ENCODE measurements around the gene IL22RA2. TPM values are rescaled to one million over a fixed set of nuclear protein-coding genes. Genes with fewer than 3 reads are reported as not detected.

Gene IL22RA2
- total RNA-seq, 1 experiment from 2014 or later, result not detected

- ATAC-seq (no peak), DNase-seq (ENCODE audit: low spot score) (no peak)
- CTCF ChIA-PET, result no interaction called here
- H3K4me1 Mint-ChIP-seq, result 0 out of 2 replicates have a peak, but pooled peaks cover 4% of the 10 kb centered on the region
- H3K36me3 Mint-ChIP-seq, result peaks cover 84% of the 10 kb centered on the region
- no peak overlapping the region for H3K27ac Mint-ChIP-seq
- H3K27me3 Mint-ChIP-seq (ENCODE audit: low read depth), result peaks cover 6% of the 10 kb centered on the region; the same call in 1 of the 2 replicates
- H3K4me3 Mint-ChIP-seq, result no peak overlapping the region
- H3K9me3 Mint-ChIP-seq, result peaks cover 48% of the 10 kb centered on the region
- TF ChIP-seq USF1 (CRISPR knock-in tag; IDR thresholded peaks at IDR 0.05) (no peak), ZNF232 (CRISPR knock-in tag; IDR thresholded peaks at IDR 0.05) (no peak), SMAD3 (CRISPR knock-in tag; IDR thresholded peaks at IDR 0.05; ENCODE audit: borderline replicate concordance) (no peak), ZNF317 (CRISPR knock-in tag; IDR thresholded peaks at IDR 0.05; ENCODE audit: borderline replicate concordance, low read depth) (no peak), TEAD4 (CRISPR knock-in tag; IDR thresholded peaks at IDR 0.05) (no peak), ZMAT4 (CRISPR knock-in tag; IDR thresholded peaks at IDR 0.05) (no peak), NFE2L1 (CRISPR knock-in tag; IDR thresholded peaks at IDR 0.05) (no peak), GTF2I (CRISPR knock-in tag; conservative IDR thresholded peaks at IDR 0.05) (no peak), CREB1 (CRISPR knock-in tag; IDR thresholded peaks at IDR 0.05) (no peak), IRF1 (CRISPR knock-in tag; IDR thresholded peaks at IDR 0.05) (no peak), AR (CRISPR knock-in tag; IDR thresholded peaks at IDR 0.05) (no peak), OVOL2 (CRISPR knock-in tag; IDR thresholded peaks at IDR 0.05; ENCODE audit: borderline replicate concordance) (no peak), ZNF263 (CRISPR knock-in tag; IDR thresholded peaks at IDR 0.05; ENCODE audit: low read depth) (no peak), PRRX2 (CRISPR knock-in tag; IDR thresholded peaks at IDR 0.05) (no peak), ATF3 (CRISPR knock-in tag; conservative IDR thresholded peaks at IDR 0.05) (no peak), MAX (CRISPR knock-in tag; IDR thresholded peaks at IDR 0.05) (no peak), ERG (CRISPR knock-in tag; IDR thresholded peaks at IDR 0.05) (no peak)
- POLR2A ChIA-PET, result no interaction called here
Observed at GRCh38 chr6:137206577-137206976, 33.1 kb upstream of the IL22RA2 start.

- H3K9me3 Mint-ChIP-seq, result peaks cover 23% of the 10 kb centered on the region
- ChIA-PET CTCF (no interaction called here), POLR2A (no interaction called here)
- no peak overlapping the region for H3K4me3 Mint-ChIP-seq
- ATAC-seq, result no peak
- H3K27me3 Mint-ChIP-seq (ENCODE audit: low read depth), result peaks cover 2% of the 10 kb centered on the region; the same call in 1 of the 2 replicates
- 0 out of 2 replicates have a peak, but pooled peaks cover 4% of the 10 kb centered on the region for H3K4me1 Mint-ChIP-seq
- peaks cover 65% of the 10 kb centered on the region for H3K36me3 Mint-ChIP-seq
- DNase-seq (ENCODE audit: low spot score), result no peak
- H3K27ac Mint-ChIP-seq, result no peak overlapping the region
- TF ChIP-seq PREB (CRISPR knock-in tag; IDR thresholded peaks at IDR 0.05; ENCODE audit: borderline replicate concordance) (no peak), ZBTB43 (CRISPR knock-in tag; IDR thresholded peaks at IDR 0.05) (no peak), ZNF671 (CRISPR knock-in tag; IDR thresholded peaks at IDR 0.05) (no peak), NR3C1 (CRISPR knock-in tag; conservative IDR thresholded peaks at IDR 0.05; ENCODE audit: low read depth) (no peak), ELF4 (CRISPR knock-in tag; IDR thresholded peaks at IDR 0.05; ENCODE audit: low read depth) (no peak), JUN (CRISPR knock-in tag; IDR thresholded peaks at IDR 0.05) (no peak), TCF7 (CRISPR knock-in tag; IDR thresholded peaks at IDR 0.05; ENCODE audit: low read depth) (no peak), NR2C2 (CRISPR knock-in tag; IDR thresholded peaks at IDR 0.05) (no peak), ATF2 (CRISPR knock-in tag; IDR thresholded peaks at IDR 0.05; ENCODE audit: borderline replicate concordance, low read depth) (no peak)
Observed at GRCh38 chr6:137203256-137203655, 29.8 kb upstream of the IL22RA2 start.

Data from WTC11 (cell line).